NCI-H1930 (cell line): ENCODE measurements around the gene MPIG6B.
"Not testable (repeated sequence)": the region's sequence is repeated elsewhere in the genome, so short reads cannot be mapped to it uniquely, and the experiment has no call there.

Experiments used
- DNase-seq, 2 experiments: peaks; one replicate each; lab custom pipeline; 2025; lab: John Stamatoyannopoulos, UW

The MPIG6B gene

GRCh38 chr6:31701666-31702404 lies 21.3 kb upstream of the MPIG6B start:
- peak in 1 of 2 experiments; percentile 10 for DNase-seq

- DNase-seq, result no peak
Measured at GRCh38 chr6:31702405-31702818, 20.8 kb upstream of the MPIG6B start.

- DNase-seq, result peak; percentile 95
Measured at GRCh38 chr6:31702819-31703716, 20.1 kb upstream of the MPIG6B start, which contains the start of gene ABHD16A. Gene ABHD16A, minus strand, starts transcription at chr6:31703324. Its CDS starts 43 bp downstream, at chr6:31703281.

- DNase-seq, result no peak
Measured at GRCh38 chr6:31705931-31706330, 17.2 kb upstream of the MPIG6B start.

GRCh38 chr6:31706599-31706998 lies 16.6 kb upstream of the MPIG6B start, which contains the start of gene LY6G6F:
Gene LY6G6F, plus strand, starts transcription at chr6:31706866. Its CDS starts 41 bp downstream, at chr6:31706907.
- no peak for DNase-seq

GRCh38 chr6:31707701-31708100 lies 15.5 kb upstream of the MPIG6B start:
- no peak for DNase-seq

- no peak for DNase-seq
Measured at GRCh38 chr6:31708224-31708623, 14.9 kb upstream of the MPIG6B start.

- DNase-seq, result not testable (repeated sequence)
Measured at GRCh38 chr6:31709157-31709556, 14.0 kb upstream of the MPIG6B start.

- DNase-seq, result no peak
Measured at GRCh38 chr6:31710523-31711219, 12.5 kb upstream of the MPIG6B start.

GRCh38 chr6:31711233-31711632 lies 11.9 kb upstream of the MPIG6B start:
- no peak for DNase-seq

GRCh38 chr6:31712296-31712695 lies 10.9 kb upstream of the MPIG6B start:
- DNase-seq, result no peak

- no peak for DNase-seq
Measured at GRCh38 chr6:31713465-31713864, 9.7 kb upstream of the MPIG6B start.

- no peak for DNase-seq
Measured at GRCh38 chr6:31713991-31714684, 9.0 kb upstream of the MPIG6B start.

- no peak for DNase-seq
Measured at GRCh38 chr6:31715022-31715958, 7.9 kb upstream of the MPIG6B start, which contains the start of gene LY6G6D. Gene LY6G6D, plus strand, starts transcription at chr6:31715348. Its CDS starts 8 bp downstream, at chr6:31715356.

- peak; percentile 70 to 74 for DNase-seq
Measured at GRCh38 chr6:31717499-31718222, 5.5 kb upstream of the MPIG6B start.

- no peak for DNase-seq
Measured at GRCh38 chr6:31718265-31718664, 4.9 kb upstream of the MPIG6B start.

GRCh38 chr6:31719001-31719400 lies 4.2 kb upstream of the MPIG6B start:
- DNase-seq, result no peak

GRCh38 chr6:31720196-31720770 lies 2.9 kb upstream of the MPIG6B start:
- no peak for DNase-seq

GRCh38 chr6:31721351-31722020 lies 1.7 kb upstream of the MPIG6B start, which contains the start of gene LY6G6C:
Gene LY6G6C, minus strand, starts transcription at chr6:31721746. Its CDS starts 67 bp downstream, at chr6:31721679.
- no peak for DNase-seq
